ENCODE results near the gene RAB11FIP3.

DNA sequence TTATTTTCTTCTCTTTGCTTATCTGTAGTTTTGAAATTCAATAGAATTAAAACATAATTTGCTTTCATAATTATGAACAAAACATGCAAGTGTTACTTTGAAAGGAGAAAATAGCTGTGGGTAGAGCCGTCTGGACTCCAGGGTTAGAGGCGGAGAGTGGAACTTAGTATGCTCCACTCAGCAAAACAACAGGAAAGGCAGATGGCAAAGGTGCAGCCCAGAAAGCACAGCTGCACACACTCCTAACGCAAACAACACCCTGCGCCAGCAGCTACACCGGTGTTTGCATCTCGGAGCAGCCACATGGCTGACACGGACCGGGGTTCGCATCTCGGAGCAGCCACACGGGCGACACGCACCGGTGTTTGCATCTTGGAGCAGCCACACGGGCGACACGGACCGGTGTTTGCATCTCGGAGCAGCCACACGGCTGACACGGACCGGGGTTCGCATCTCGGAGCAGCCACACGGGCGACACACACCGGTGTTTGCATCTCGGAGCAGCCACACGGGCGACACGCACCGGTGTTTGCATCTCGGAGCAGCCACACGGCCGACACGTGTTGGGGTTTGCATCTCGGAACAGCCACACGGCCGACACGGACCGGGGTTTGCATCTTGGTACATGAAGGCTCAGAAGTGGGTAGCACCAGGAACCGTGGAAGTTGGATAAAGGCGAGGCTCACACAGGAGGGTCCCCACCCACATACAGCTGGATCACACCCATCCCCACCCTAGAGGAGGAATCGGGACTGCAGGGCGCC is 89.9 kb downstream of the RAB11FIP3 start:
- TF ChIP-seq, protein P1, sequence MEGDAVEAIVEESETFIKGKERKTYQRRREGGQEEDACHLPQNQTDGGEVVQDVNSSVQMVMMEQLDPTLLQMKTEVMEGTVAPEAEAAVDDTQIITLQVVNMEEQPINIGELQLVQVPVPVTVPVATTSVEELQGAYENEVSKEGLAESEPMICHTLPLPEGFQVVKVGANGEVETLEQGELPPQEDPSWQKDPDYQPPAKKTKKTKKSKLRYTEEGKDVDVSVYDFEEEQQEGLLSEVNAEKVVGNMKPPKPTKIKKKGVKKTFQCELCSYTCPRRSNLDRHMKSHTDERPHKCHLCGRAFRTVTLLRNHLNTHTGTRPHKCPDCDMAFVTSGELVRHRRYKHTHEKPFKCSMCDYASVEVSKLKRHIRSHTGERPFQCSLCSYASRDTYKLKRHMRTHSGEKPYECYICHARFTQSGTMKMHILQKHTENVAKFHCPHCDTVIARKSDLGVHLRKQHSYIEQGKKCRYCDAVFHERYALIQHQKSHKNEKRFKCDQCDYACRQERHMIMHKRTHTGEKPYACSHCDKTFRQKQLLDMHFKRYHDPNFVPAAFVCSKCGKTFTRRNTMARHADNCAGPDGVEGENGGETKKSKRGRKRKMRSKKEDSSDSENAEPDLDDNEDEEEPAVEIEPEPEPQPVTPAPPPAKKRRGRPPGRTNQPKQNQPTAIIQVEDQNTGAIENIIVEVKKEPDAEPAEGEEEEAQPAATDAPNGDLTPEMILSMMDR (IDR thresholded peaks at IDR 0.05 in 2 of 3, conservative IDR thresholded peaks at IDR 0.05 in 1 of 3; ENCODE audit: control insufficient read depth in 2 of 3, extremely low read depth in 1 of 3, insufficient read depth in 1 of 3, low read depth in 3 of 3, low read length in 3 of 3): no peak
- TF ChIP-seq ZNF217 (IDR thresholded peaks at IDR 0.05) (no peak), SIX5 (IDR thresholded peaks at IDR 0.05; ENCODE audit: low read depth, low read length, severe bottlenecking) (no peak), POLR2AphosphoS2 (IDR thresholded peaks at IDR 0.05; ENCODE audit: low read depth, low read length) (no peak), POLR2A (IDR thresholded peaks at IDR 0.05; ENCODE audit: low read depth, low read length) (no peak), HDAC2 (IDR thresholded peaks at IDR 0.05) (no peak)
